ENCODE data around the gene PIPOX. TPM values are rescaled to one million over a fixed set of nuclear protein-coding genes. Genes with fewer than 3 reads are reported as not detected.

PIPOX gene
- total RNA-seq, 1 donor from 2014 or later: 8.8 TPM

DNA sequence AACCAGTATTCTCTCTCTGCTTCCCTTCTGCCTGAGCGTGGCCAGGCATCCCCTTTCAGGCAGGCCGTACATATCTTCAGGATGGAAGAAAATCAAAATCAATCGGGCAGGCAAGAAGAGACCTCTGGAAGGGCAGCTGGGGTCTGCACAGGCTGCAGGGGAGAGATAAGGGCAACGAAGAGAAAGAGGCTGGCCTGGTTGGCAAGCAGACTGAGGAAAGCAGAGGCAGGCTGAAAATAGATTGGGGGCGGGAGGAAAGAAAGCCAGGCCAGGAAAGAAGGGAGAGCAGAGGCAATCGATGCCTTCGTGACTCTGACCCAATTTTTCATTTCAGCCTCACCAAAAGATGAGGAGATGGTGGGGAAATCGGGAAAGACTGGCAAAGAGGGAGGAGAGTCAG, 18.1 kb downstream of the PIPOX start:
- ATAC-seq (ENCODE audit: low read depth) (no peak), DNase-seq (no peak)
- Mint-ChIP-seq H3K9me3 (no peaks in the 10 kb centered on the region), H3K27me3 (no peaks in the 10 kb centered on the region), H3K4me1 (no peaks in the 10 kb centered on the region), H3K36me3 (ENCODE audit: low read depth) (no peaks in the 10 kb centered on the region), H3K4me3 (no peak overlapping the region), H3K27ac (no peak overlapping the region)
- ChIA-PET CTCF (no interaction called here), POLR2A (no interaction called here)
- intact Hi-C loops (cut with micrococcal nuclease): no loop called here
- TF ChIP-seq CTCF (IDR thresholded peaks at IDR 0.05): no peak

GRCh38 chr17:29062215-29062614, 19.3 kb downstream of the PIPOX start:
- no peaks in the 10 kb centered on the region for H3K9me3 Mint-ChIP-seq
- no peak overlapping the region for H3K27ac Mint-ChIP-seq
- no peak for DNase-seq
- intact Hi-C loops (cut with micrococcal nuclease): no loop called here
- ChIA-PET CTCF (no interaction called here), POLR2A (no interaction called here)
- H3K4me3 Mint-ChIP-seq: no peak overlapping the region
- H3K36me3 Mint-ChIP-seq (ENCODE audit: low read depth): no peaks in the 10 kb centered on the region
- H3K27me3 Mint-ChIP-seq: no peaks in the 10 kb centered on the region
- ATAC-seq (ENCODE audit: low read depth): no peak
- no peaks in the 10 kb centered on the region for H3K4me1 Mint-ChIP-seq
- TF ChIP-seq CTCF (IDR thresholded peaks at IDR 0.05): no peak

DNA sequence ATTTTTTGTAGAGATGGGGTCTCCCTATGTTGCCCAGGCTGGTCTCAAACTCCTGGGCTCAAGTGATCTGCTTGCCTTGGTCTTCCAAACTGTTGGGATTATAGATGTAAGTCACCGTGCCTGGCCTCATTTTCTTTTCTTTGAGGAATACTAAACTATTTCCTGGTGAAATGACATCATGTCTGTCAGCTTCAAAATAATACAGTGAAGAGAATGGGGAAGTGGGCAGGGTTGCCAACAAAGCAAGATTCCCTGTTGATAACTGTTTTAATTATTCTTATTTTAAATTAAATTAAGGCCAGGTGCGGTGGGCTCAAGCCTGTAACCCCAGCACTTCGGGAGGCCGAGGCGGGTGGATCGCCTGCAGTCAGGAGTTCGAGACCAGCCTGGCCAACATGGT, 21.1 kb downstream of the PIPOX start:
- Mint-ChIP-seq H3K4me3 (no peak overlapping the region), H3K36me3 (ENCODE audit: low read depth) (no peaks in the 10 kb centered on the region), H3K9me3 (no peaks in the 10 kb centered on the region), H3K27ac (no peak overlapping the region), H3K4me1 (no peaks in the 10 kb centered on the region), H3K27me3 (no peaks in the 10 kb centered on the region)
- no peak for DNase-seq
- ChIA-PET POLR2A (no interaction called here), CTCF (interaction anchor here (0.9 kb wide), 1 partner anchor 99 kb away, joined by 3 read pairs; no protein-coding TSS in a partner anchor)
- ATAC-seq (ENCODE audit: low read depth): no peak
- intact Hi-C loops (cut with micrococcal nuclease): no loop called here
- no peak for TF ChIP-seq CTCF (IDR thresholded peaks at IDR 0.05)

- ATAC-seq (ENCODE audit: low read depth) (no peak), DNase-seq (no peak)
- H3K27ac Mint-ChIP-seq: no peak overlapping the region
- CTCF ChIA-PET: no interaction called here
- no peaks in the 10 kb centered on the region for H3K27me3 Mint-ChIP-seq
- H3K36me3 Mint-ChIP-seq (ENCODE audit: low read depth): no peaks in the 10 kb centered on the region
- intact Hi-C loops (cut with micrococcal nuclease): no loop called here
- H3K4me1 Mint-ChIP-seq: no peaks in the 10 kb centered on the region
- no peak overlapping the region for H3K4me3 Mint-ChIP-seq
- POLR2A ChIA-PET: no interaction called here
- H3K9me3 Mint-ChIP-seq: no peaks in the 10 kb centered on the region
- TF ChIP-seq CTCF (IDR thresholded peaks at IDR 0.05): no peak
Measured at GRCh38 chr17:29066047-29066446, 23.1 kb downstream of the PIPOX start.

DNA sequence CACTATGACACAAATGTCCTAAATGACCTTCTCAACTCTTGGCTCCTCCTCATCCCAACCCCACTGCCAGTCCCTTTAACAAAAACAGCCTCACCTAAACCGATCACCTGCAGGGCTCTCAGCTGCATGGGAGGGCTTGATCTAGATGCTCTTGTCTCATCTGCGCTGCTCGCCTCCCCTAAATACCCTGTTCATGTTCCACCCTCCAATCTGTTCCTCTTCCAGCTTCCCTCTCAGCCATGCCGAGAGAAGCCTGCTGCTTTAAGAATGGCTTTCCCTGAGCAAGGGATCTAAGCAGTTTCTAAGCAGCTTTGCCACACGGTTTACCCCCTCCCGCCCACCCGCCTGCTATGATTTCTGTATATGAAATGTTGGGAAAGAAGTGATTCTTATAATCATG, 23.7 kb downstream of the PIPOX start:
- Mint-ChIP-seq H3K27ac (no peak overlapping the region), H3K27me3 (no peaks in the 10 kb centered on the region), H3K36me3 (ENCODE audit: low read depth) (no peaks in the 10 kb centered on the region), H3K9me3 (no peaks in the 10 kb centered on the region), H3K4me3 (no peak overlapping the region), H3K4me1 (no peaks in the 10 kb centered on the region)
- POLR2A ChIA-PET: no interaction called here
- intact Hi-C loops (cut with micrococcal nuclease): no loop called here
- no peak for ATAC-seq (ENCODE audit: low read depth)
- TF ChIP-seq CTCF (IDR thresholded peaks at IDR 0.05): no peak
- no peak for DNase-seq
- CTCF ChIA-PET: no interaction called here

Measured in activated B cell treated with CpG ODN at 0.5 μM for 24 hours (primary cell).